Thymus (tissue), 11 donors: Measurements from ENCODE around the gene NFE2L1. TPM values are rescaled to one million over a fixed set of nuclear protein-coding genes. Genes with fewer than 3 reads are reported as not detected.
"Not testable (repeated sequence)": the region's sequence is repeated elsewhere in the genome, so short reads cannot be mapped to it uniquely, and the experiment has no call there.

Experiments
- DNase-seq, 9 donors: peaks; one replicate each; pipeline ENCODE4 v3.0.0-alpha.2; 2013; ENCODE audit warnings: low spot score in 9 of 9, low read depth in 6 of 9, missing footprints in 1 of 9
- H3K27ac ChIP-seq, 2 donors: one replicate each; pipeline ENCODE4 v1.5.1; 2013; ENCODE audit warnings: control low read depth in 1 of 2, low read depth in 1 of 2, low read length in 1 of 2, mild to moderate bottlenecking in 1 of 2, moderate library complexity in 1 of 2
- H3K27me3 ChIP-seq, 2 donors: one replicate each; pipeline ENCODE4 v1.5.1; 2013; ENCODE audit warnings: low read length in 1 of 2; ENCODE audit not compliant: control insufficient read depth in 2 of 2, insufficient read depth in 1 of 2
- H3K36me3 ChIP-seq, 2 donors: one replicate each; pipeline ENCODE4 v1.5.1; 2013; ENCODE audit warnings: low read length in 1 of 2, mild to moderate bottlenecking in 1 of 2, moderate library complexity in 1 of 2; ENCODE audit not compliant: control insufficient read depth in 2 of 2, insufficient read depth in 2 of 2
- H3K4me1 ChIP-seq, 2 donors: one replicate each; pipeline ENCODE4 v1.5.1; 2013; ENCODE audit warnings: low read length in 2 of 2; ENCODE audit not compliant: control insufficient read depth in 2 of 2, insufficient read depth in 2 of 2
- H3K4me3 ChIP-seq, 2 donors: one replicate each; pipeline ENCODE4 v1.5.1; 2013; ENCODE audit warnings: low read length in 2 of 2, control low read depth in 1 of 2, mild to moderate bottlenecking in 1 of 2
- H3K9me3 ChIP-seq, 2 donors: one replicate each; pipeline ENCODE4 v1.5.1; 2013; ENCODE audit warnings: low read length in 1 of 2, mild to moderate bottlenecking in 1 of 2; ENCODE audit not compliant: control insufficient read depth in 2 of 2, insufficient read depth in 1 of 2
- WGBS: extraction: QIAGEN DNeasy Blood & Tissue Kit; methylation state at CpG from one replicate; pipeline ENCODE4 v1.1.7; 2013; 5-methylcytosine and 5-hydroxymethylcytosine counted together
- polyA plus RNA-seq: library from polyadenylated mRNA; stranded (reverse); fragments of 200-250 nt; gene quantifications from one replicate; pipeline ENCODE4 v1.2.3, GENCODE V29; 2013
- total RNA-seq: library from RNA; stranded (reverse); fragments of 120-200 nt; gene quantifications from one replicate; pipeline ENCODE4 v1.2.4, GENCODE V29; 2013
- donor health status: healthy.

The NFE2L1 gene
- total and polyA plus RNA-seq, 2 donors: 14.6 to 88.1 TPM

DNA sequence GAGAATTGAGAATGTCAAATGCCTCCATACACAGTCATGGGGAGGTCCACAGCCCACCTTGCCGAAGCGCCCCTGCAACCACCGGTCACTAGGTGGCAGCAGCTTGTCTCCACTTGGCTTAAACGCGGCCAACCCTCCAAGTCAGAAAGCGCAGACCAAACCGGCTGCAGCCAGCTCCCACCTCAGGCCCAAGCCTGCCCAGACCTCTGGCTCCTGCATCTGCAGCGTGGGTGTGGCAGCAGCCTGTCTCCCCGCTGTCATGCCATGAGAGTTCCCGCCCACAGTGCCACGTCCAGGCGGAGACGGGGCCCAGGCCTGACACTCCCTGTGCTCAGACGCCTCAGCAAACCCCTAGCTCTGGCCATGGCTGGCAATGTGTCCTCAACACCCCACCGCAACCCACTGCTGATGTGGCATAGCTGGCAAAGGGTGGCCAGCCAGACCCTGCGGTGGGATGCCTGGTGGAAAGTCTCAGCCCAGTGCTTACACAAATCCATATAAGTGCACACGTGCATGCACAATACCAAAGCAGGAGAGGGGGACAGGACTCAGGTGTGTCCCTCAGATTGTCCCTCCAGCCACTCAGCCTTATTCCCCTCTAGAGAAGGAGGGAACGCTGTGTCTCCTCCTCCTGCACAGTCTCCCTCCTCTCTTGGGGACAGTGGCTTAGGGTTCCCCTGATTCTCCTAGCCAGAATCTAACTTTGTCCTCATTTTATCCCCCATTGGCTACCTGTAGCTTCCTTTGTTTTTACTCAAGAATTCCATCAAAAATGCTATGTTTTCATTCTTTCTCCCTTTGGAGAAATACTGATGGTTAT is 21.4 kb upstream of the NFE2L1 start:
- peaks cover 0 to 6% of the 10 kb centered on the region in 2 donors for H3K9me3 ChIP-seq
- no peaks in the 10 kb centered on the region for H3K36me3 ChIP-seq
- H3K27me3 ChIP-seq: peaks cover 20 to 78% of the 10 kb centered on the region in 2 donors
- 46% methylated on average over 18 of the region's 18 CpGs for WGBS
- DNase-seq: peak in 5 of 9 donors; percentile 68 to 86 (median 80)
- H3K4me1 ChIP-seq: peaks cover 8 to 39% of the 10 kb centered on the region in 2 donors
- no peak overlapping the region for H3K27ac ChIP-seq
- no peak overlapping the region for H3K4me3 ChIP-seq

DNA sequence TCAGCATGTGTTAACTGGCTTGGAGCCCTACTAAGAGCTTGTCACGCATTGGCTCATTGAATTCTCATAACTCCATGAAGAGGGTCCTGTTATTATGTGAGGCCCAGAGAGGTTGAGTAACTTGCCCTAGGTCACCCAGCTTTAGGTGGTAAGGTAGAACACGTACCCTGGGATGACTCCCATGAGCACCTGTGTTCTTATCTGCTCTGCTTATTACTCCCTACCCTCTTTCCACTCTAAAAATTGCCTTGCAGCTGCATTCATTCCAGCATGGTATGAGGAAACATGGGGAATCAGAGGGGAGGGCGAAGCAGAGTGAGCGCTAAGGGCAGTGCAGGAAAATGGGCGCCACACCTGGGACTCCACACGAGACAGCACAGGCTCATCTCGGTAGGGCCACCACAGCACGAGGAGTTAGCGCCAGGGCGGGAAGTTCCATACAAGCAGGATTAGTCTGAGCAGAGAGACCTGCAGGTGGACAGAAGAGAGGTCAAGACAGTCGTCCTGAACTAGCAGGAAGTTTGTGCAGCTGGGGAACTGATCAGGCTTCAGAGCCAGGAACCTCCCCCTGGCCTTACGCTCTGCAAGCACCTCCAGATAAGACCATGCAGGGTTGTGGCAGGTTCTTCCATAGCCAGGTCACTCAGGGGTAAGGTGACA is 20.7 kb upstream of the NFE2L1 start:
- WGBS: 94% methylated on average over 12 of the region's 12 CpGs
- Histone ChIP-seq H3K9me3 (peaks cover 0 to 6% of the 10 kb centered on the region in 2 donors), H3K4me1 (peaks cover 8 to 39% of the 10 kb centered on the region in 2 donors), H3K27ac (no peak overlapping the region), H3K36me3 (no peaks in the 10 kb centered on the region), H3K27me3 (peaks cover 20 to 78% of the 10 kb centered on the region in 2 donors), H3K4me3 (no peak overlapping the region)
- DNase-seq: no peak

DNA sequence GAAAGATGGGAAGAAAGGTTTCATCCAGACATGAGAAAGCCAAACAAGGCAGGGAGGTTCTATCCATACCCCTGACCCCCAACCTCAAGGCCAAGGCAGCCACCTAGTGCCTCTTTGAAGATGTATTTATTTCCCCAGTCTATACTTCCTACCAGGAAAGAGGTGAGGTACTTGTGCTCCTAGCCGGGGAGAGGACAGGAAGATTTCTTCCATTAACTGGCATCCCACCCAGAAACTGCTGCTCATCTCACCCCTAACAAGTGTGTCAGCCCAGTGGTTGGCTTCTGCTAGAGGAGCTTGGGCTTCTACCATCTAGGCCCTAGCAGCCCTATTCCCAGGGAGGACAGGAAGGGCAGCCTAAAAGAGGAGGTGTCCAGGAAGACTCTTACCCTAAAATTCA is 19.4 kb upstream of the NFE2L1 start:
- Histone ChIP-seq H3K4me1 (peaks cover 5 to 31% of the 10 kb centered on the region in 2 donors), H3K9me3 (peaks cover 0 to 6% of the 10 kb centered on the region in 2 donors), H3K36me3 (no peaks in the 10 kb centered on the region), H3K27ac (no peak overlapping the region), H3K4me3 (no peak overlapping the region), H3K27me3 (peaks cover 9 to 78% of the 10 kb centered on the region in 2 donors)
- 98% methylated on average over 1 of the region's 1 CpG for WGBS
- DNase-seq: no peak

DNA sequence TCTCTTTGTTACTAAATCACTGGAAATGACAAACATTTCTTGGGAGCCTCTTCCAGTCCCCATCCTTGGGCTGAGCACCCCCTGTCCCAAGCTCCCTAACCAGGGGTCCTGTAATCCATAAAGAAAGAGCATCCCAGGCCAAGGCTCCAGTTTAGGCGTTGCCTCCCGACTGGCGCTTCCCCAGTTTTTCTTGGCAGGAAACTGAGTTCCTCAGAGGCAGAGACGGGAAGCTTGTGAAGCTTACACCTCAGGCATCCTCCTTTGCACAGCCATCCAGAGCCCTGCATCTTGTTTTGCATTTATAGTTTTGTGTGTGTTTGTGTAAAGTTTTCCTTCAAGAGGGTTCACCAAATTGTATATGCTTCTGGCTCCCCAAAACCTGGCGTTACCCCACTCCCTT is 17.6 kb upstream of the NFE2L1 start:
- 85% methylated on average over 5 of the region's 5 CpGs for WGBS
- no peak for DNase-seq
- Histone ChIP-seq H3K27ac (no peak overlapping the region), H3K36me3 (no peaks in the 10 kb centered on the region), H3K27me3 (peaks cover 4 to 80% of the 10 kb centered on the region in 2 donors), H3K4me1 (peaks cover 0 to 14% of the 10 kb centered on the region in 2 donors), H3K4me3 (no peak overlapping the region), H3K9me3 (no peaks in the 10 kb centered on the region)

DNA sequence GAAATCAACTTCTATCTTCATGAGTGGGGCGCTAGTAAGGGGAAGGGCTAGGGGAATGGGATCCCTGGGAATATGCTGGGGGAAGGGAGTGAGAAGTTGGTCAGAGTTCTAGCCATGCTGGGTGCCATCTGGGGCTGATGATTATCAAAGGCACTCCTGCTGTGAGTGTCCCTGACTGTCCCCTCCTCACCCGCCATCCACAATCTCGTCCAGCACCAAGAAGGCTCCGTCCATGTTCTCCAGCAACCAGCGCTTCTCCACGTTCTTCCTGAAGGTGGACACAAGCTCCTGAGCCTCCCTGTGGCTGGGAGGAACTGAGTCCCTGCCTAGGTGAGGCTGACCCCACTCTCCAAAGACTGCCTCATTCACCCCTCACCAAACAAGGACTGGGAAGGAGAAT is 16.2 kb upstream of the NFE2L1 start:
- peaks cover 0 to 2% of the 10 kb centered on the region in 2 donors for H3K9me3 ChIP-seq
- H3K4me1 ChIP-seq: peaks cover 0 to 3% of the 10 kb centered on the region in 2 donors
- 96% methylated on average over 6 of the region's 6 CpGs for WGBS
- no peaks in the 10 kb centered on the region for H3K36me3 ChIP-seq
- H3K4me3 ChIP-seq: no peak overlapping the region
- H3K27ac ChIP-seq: no peak overlapping the region
- H3K27me3 ChIP-seq: peaks cover 14 to 81% of the 10 kb centered on the region in 2 donors
- no peak for DNase-seq

DNA sequence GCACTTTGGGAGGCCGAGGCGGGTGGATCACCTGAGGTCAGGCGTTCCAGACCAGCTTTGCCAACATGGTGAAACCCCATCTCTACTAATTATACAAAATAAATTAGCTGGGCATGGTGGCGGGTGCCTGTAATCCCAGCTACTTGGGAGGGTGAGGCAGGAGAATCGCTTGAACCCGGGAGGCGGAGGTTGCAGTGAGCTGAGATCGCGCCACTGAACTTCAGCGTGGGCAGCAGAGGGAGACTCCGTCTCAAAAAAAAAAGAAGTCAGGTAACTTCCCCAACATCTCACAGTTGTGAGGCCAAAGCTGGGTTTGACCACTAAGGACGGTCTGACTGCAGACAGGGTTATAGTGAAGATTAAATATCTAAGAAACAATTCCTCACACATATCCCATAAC is 13.4 kb upstream of the NFE2L1 start:
- Histone ChIP-seq H3K4me1 (peaks cover 4 to 12% of the 10 kb centered on the region in 2 donors), H3K27me3 (peaks cover 24 to 95% of the 10 kb centered on the region in 2 donors)
- H3K4me3 ChIP-seq, H3K36me3 ChIP-seq, H3K27ac ChIP-seq, H3K9me3 ChIP-seq, DNase-seq: not testable (repeated sequence)
- WGBS: 90% methylated on average over 12 of the region's 12 CpGs

DNA sequence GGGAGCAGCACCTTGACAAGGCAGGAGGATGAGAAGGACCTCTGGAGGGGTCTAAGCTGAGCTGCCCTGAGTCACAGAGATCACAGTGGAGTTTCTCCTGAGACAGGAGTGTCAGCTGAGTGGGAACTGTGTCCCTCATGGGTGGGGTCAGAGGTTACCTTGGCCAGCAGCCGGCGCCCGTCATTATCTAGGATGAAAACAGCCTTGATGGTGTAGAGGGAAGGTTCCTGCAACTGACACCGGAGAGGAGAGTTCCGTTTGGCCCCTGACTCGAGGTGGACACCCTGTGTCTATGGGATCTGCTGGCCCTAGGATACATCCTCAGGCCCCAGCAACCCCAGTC is 11.5 kb upstream of the NFE2L1 start:
- H3K9me3 ChIP-seq: peaks cover 0 to 3% of the 10 kb centered on the region in 2 donors
- no peaks in the 10 kb centered on the region for H3K36me3 ChIP-seq
- whole genome bisulfite sequencing: 76% methylated on average over 6 of the region's 6 CpGs
- H3K4me3 ChIP-seq: peak overlapping the region in 1 of 2 donors; percentile 39
- H3K27ac ChIP-seq: no peak overlapping the region
- no peak for DNase-seq
- H3K4me1 ChIP-seq: peaks cover 4 to 12% of the 10 kb centered on the region in 2 donors
- peaks cover 24 to 93% of the 10 kb centered on the region in 2 donors for H3K27me3 ChIP-seq

DNA sequence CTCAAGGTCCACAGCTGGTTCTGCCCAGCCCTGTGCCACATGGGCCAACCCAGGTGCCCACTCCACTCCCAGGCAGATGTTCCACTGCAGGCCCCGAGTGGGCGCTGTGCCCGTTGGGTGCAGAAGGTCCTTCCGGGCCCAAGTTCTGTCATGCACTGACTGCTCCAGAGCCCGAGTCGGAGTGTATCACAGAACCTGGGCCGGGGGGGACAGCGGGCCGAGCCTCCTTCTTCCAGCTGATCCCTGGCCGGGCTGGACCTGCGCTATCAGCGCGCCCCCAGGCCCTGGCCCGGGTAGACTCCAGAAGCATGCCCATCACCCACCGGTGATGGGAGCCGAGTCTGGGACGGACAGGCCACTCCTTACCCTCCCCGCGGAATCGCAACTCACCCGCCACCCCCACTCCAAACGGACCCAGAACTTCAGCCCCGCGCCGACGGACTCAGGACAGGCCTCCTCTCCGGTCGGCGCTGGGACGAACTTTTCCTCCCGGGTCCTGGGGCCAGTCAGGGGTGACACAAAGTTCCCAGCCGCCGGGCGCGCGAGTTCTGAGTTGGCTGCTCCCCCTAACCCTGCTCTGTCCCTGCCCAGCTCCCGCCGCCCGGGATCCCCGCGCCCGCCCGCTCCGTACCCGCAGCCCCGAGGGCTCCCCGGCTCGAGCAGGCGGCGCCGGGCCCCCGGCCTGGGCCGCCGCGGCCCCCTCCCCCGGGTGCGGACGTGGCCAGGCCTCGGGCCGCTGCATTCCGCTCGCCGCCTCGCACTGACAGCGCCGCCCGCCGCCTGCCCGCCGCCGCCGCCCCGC is 10.9 kb upstream of the NFE2L1 start, which contains the start of gene COPZ2:
Gene COPZ2 (minus strand): TSS at position 762 of the 802 bp plus-strand sequence. CDS start 20 bp downstream, at position 742.
- Histone ChIP-seq H3K27me3 (peaks cover 24 to 87% of the 10 kb centered on the region in 2 donors), H3K36me3 (no peaks in the 10 kb centered on the region), H3K27ac (no peak within 1 kb of the TSS), H3K4me1 (peaks cover 4 to 12% of the 10 kb centered on the region in 2 donors), H3K9me3 (peaks cover 0 to 3% of the 10 kb centered on the region in 2 donors), H3K4me3 (peak within 1 kb of the TSS; percentile 39 to 60)
- peak in 1 of 9 donors; percentile 49 for DNase-seq
- WGBS: 3% methylated on average over 73 of the region's 73 CpGs
